K562 (cell line): ENCODE results near the gene NIPSNAP2. TPM values are rescaled to one million over a fixed set of nuclear protein-coding genes. Genes with fewer than 3 reads are reported as not detected.

Experiments
- CBX1 ChIP-seq: sonication (generic); IDR thresholded peaks from 2 replicates; pipeline ENCODE4 v1.6.1; 2016; ENCODE audit warnings: antibody characterized with exemption, low read depth, mild to moderate bottlenecking
- CEBPG ChIP-seq, 3 experiments: fragments of 200-800 bp in 1 of 3; sonication (Bioruptor generic) in 1 of 3; sonication (generic) in 1 of 3; formaldehyde crosslinking in 1 of 3; IDR thresholded peaks in 2 of 3; conservative IDR thresholded peaks in 1 of 3; 2 replicates each; pipeline versions ENCODE4 v1.6.1 to v1.8.0; 2016 to 2022; ENCODE audit warnings: missing compliant biosample characterization in 2 of 3, missing genetic modification characterization in 2 of 3, mild to moderate bottlenecking in 1 of 3, missing genetic modification reagents in 1 of 3
- EP400 ChIP-seq: fragments of 450-650 bp; IDR thresholded peaks from 2 replicates; pipeline ENCODE4 v1.6.1; 2017; ENCODE audit warnings: antibody characterized with exemption, mild to moderate bottlenecking, moderate library complexity
- LEF1 ChIP-seq: fragments of 450-650 bp; IDR thresholded peaks from 2 replicates; pipeline ENCODE4 v1.6.1; 2016; ENCODE audit warnings: mild to moderate bottlenecking
- NFE2L1 ChIP-seq: fragments of 450-650 bp; IDR thresholded peaks from 2 replicates; pipeline ENCODE4 v1.6.1; 2016; ENCODE audit warnings: missing genetic modification characterization, low read depth, mild to moderate bottlenecking, missing compliant biosample characterization, moderate library complexity, borderline replicate concordance
- POLR3G ChIP-seq: IDR thresholded peaks from 2 replicates; pipeline ENCODE4 v1.6.1; 2011; ENCODE audit not compliant: insufficient read length, insufficient replicate concordance; ENCODE audit errors: extremely low read depth
- RAD51 ChIP-seq: fragments of 450-650 bp; IDR thresholded peaks from 2 replicates; pipeline ENCODE4 v1.7.1; 2016; ENCODE audit warnings: low read depth, mild to moderate bottlenecking, borderline replicate concordance
- TAF1 ChIP-seq: IDR thresholded peaks from 2 replicates; pipeline ENCODE4 v1.6.1; 2011; ENCODE audit warnings: mild to moderate bottlenecking, low read length, moderate library complexity; ENCODE audit not compliant: insufficient read depth, control insufficient read depth, severe bottlenecking; ENCODE audit errors: extremely low read depth
- polyA plus RNA-seq, 8 experiments: library from polyadenylated mRNA; depleted of rRNA in 4 of 8; stranded (reverse) in 5 of 8; unstranded in 3 of 8; fragments of >200 nt; fragmentation: Nextera tagmentation in 2 of 8; fragmentation: Illumina TruSeq in 1 of 8; extraction: Ambion mirVana in 2 of 8; extraction: Trizol in 1 of 8; gene quantifications; 2 replicates each; pipeline versions ENCODE4 v1.2.1 to v1.2.3, GENCODE V29; 2011 to 2014; ENCODE audit warnings: inconsistent platforms in 1 of 8, missing spikeins in 1 of 8
- total RNA-seq, 7 experiments: library from RNA; depleted of rRNA in 6 of 7; stranded (reverse); fragments of >200 nt in 6 of 7; fragmentation: Illumina TruSeq in 2 of 7; extraction: Trizol in 2 of 7; gene quantifications; 2 replicates each; pipeline versions ENCODE4 v1.2.1 to v1.2.3, GENCODE V29; 2011 to 2021; ENCODE audit warnings: low replicate concordance in 1 of 7
- TF ChIP-seq, protein P1 (sequence below): IDR thresholded peaks from 2 replicates; pipeline ENCODE4 v1.6.1; 2011; ENCODE audit warnings: borderline replicate concordance, low read depth, mild to moderate bottlenecking, moderate library complexity, low read length; ENCODE audit not compliant: insufficient read depth, poor library complexity, severe bottlenecking
- TF ChIP-seq, protein P2 (sequence below): fragments of 200-800 bp; sonication (Bioruptor generic); IDR thresholded peaks from 2 replicates; pipeline ENCODE4 v1.6.1; 2017; ENCODE audit warnings: missing genetic modification characterization, missing compliant biosample characterization
- TF ChIP-seq, protein P3 (sequence below): fragments of 250-450 bp; sonication (Bioruptor Pico); IDR thresholded peaks from 2 replicates; pipeline ENCODE4 v1.4.0; 2020; ENCODE audit warnings: mild to moderate bottlenecking, moderate library complexity

NIPSNAP2 gene
- total and polyA plus RNA-seq, 9 of the 15 experiments (the other 6 are each of a cell fraction or from before 2014, with no cell fraction given): 24.9 to 107 (median 53.0) TPM

DNA sequence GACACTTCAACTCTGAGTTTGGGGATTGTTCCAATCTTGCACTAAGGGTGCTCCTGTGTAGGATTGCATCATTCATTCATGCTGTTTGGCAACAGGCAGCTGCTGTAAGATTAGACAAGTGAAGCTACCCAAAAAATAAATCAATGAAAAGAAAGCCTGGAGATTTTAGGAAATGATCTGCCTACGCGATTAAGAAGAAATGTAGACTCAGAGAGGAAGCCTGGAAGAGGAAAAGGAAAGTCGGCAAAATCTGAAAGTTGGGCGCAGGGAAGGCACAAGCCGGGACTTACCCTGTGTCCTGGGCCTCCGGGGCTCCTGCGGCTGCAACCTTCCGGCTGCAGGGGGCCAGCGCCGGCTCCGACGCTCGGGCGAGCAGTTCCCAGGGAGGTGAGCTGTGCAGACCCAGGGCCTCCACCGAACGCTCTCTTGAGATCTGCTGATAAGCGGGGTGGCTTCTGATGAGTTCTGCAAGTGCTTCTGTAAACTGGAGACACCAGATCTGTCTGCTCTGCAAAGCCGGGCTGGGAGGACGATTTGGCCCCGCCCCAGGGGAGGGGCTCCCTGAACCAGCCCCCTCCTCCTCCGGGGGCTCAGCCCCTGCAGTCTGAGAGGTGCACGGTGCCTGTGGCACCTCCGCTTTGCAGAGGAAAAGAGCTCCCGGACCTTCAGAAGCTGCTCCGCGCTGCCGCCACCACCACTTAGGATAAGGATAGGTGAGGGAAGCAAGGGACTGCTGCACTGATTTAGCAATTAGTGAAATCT lies 69.5 kb downstream of the NIPSNAP2 start (continued):
- TF ChIP-seq, protein P1, sequence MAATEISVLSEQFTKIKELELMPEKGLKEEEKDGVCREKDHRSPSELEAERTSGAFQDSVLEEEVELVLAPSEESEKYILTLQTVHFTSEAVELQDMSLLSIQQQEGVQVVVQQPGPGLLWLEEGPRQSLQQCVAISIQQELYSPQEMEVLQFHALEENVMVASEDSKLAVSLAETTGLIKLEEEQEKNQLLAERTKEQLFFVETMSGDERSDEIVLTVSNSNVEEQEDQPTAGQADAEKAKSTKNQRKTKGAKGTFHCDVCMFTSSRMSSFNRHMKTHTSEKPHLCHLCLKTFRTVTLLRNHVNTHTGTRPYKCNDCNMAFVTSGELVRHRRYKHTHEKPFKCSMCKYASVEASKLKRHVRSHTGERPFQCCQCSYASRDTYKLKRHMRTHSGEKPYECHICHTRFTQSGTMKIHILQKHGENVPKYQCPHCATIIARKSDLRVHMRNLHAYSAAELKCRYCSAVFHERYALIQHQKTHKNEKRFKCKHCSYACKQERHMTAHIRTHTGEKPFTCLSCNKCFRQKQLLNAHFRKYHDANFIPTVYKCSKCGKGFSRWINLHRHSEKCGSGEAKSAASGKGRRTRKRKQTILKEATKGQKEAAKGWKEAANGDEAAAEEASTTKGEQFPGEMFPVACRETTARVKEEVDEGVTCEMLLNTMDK: peak; percentile 39
- TF ChIP-seq RAD51: no peak
- TF ChIP-seq, protein P2, sequence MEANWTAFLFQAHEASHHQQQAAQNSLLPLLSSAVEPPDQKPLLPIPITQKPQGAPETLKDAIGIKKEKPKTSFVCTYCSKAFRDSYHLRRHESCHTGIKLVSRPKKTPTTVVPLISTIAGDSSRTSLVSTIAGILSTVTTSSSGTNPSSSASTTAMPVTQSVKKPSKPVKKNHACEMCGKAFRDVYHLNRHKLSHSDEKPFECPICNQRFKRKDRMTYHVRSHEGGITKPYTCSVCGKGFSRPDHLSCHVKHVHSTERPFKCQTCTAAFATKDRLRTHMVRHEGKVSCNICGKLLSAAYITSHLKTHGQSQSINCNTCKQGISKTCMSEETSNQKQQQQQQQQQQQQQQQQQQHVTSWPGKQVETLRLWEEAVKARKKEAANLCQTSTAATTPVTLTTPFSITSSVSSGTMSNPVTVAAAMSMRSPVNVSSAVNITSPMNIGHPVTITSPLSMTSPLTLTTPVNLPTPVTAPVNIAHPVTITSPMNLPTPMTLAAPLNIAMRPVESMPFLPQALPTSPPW (CRISPR knock-in tag): peak; percentile 55
- no peak for TF ChIP-seq NFE2L1
- no peak for TF ChIP-seq TAF1
- peak; percentile 96 for TF ChIP-seq CEBPG (CRISPR knock-in tag; IDR thresholded peaks at IDR 0.05)
- peak; percentile 98 to 100 for TF ChIP-seq CEBPG (tag; conservative IDR thresholded peaks at IDR 0.05 in 1 of 2, IDR thresholded peaks at IDR 0.05 in 1 of 2)
- TF ChIP-seq POLR3G: no peak
- TF ChIP-seq CBX1: peak; percentile 28; the same call in 1 of the 2 replicates
- TF ChIP-seq, protein P3, sequence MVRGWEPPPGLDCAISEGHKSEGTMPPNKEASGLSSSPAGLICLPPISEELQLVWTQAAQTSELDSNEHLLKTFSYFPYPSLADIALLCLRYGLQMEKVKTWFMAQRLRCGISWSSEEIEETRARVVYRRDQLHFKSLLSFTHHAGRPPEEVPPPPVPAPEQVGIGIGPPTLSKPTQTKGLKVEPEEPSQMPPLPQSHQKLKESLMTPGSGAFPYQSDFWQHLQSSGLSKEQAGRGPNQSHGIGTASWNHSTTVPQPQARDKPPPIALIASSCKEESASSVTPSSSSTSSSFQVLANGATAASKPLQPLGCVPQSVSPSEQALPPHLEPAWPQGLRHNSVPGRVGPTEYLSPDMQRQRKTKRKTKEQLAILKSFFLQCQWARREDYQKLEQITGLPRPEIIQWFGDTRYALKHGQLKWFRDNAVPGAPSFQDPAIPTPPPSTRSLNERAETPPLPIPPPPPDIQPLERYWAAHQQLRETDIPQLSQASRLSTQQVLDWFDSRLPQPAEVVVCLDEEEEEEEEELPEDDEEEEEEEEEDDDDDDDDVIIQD (CRISPR knock-in tag): no peak
- peak; percentile 91 for TF ChIP-seq EP400
- peak; percentile 67 for TF ChIP-seq LEF1
